ENCODE measurements around the gene ELMOD1.

DNA sequence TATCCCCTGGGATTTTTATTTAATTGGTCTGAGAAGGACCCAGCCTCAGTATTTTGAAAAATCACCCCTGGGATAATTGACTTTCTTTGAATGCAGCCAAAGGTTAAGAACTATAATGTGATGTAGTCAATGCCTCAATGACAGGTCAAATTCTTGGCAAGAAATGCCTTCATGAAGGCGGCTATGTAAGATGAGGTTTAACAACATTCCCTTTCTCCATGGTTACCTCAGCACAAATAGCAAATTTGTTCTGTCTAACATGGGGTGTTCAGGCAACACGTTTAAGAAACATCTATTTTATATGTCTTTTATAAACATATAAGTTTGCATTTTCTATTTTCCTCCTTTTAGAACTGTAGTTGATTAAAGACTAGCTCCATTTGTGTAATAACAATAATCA is 115.6 kb downstream of the ELMOD1 start:
- TF ChIP-seq, protein P1, sequence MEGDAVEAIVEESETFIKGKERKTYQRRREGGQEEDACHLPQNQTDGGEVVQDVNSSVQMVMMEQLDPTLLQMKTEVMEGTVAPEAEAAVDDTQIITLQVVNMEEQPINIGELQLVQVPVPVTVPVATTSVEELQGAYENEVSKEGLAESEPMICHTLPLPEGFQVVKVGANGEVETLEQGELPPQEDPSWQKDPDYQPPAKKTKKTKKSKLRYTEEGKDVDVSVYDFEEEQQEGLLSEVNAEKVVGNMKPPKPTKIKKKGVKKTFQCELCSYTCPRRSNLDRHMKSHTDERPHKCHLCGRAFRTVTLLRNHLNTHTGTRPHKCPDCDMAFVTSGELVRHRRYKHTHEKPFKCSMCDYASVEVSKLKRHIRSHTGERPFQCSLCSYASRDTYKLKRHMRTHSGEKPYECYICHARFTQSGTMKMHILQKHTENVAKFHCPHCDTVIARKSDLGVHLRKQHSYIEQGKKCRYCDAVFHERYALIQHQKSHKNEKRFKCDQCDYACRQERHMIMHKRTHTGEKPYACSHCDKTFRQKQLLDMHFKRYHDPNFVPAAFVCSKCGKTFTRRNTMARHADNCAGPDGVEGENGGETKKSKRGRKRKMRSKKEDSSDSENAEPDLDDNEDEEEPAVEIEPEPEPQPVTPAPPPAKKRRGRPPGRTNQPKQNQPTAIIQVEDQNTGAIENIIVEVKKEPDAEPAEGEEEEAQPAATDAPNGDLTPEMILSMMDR (IDR thresholded peaks at IDR 0.05; ENCODE audit: insufficient read depth, low read length), result no peak
- TF ChIP-seq GABPA (IDR thresholded peaks at IDR 0.05; ENCODE audit: low read depth) (no peak), POLR2AphosphoS5 (IDR thresholded peaks at IDR 0.05; ENCODE audit: low read depth) (no peak)
